K562 (cell line): ENCODE results near the gene DOCK1. TPM values are rescaled to one million over a fixed set of nuclear protein-coding genes. Genes with fewer than 3 reads are reported as not detected.

ENCODE experiments used
- ATAC-seq: fragments of 200-7000 bp; cut with Tn5 transposase; 3 replicates; pipeline ENCODE4 v1.9.1; 2020; ENCODE audit warnings: moderate library complexity
- BruUV-seq: library from RNA; stranded (reverse); fragments of 400-500 nt; replicated peaks from 2 replicates; lab custom pipeline; 2021; lab: Mats Ljungman, UMichigan
- CTCF ChIA-PET: fragments of 300-600 bp; formaldehyde crosslinking; extraction: SDS; loops from one replicate; lab custom pipeline; 2021; ENCODE audit warnings: low intra/inter-chr PET ratio; lab: Yijun Ruan, JAX
- POLR2A ChIA-PET: fragments of 300-600, 350-650 bp; sonication (Branson Sonifier 250); formaldehyde crosslinking; extraction: SDS; loops from one replicate; lab custom pipeline; 2021; ENCODE audit warnings: antibody characterized with exemption, inconsistent platforms; lab: Yijun Ruan, JAX
- DNase-seq, 4 experiments: peaks; one replicate each; pipeline versions ENCODE4 v3.0.0 to v3.0.0-alpha.2; 2011 to 2018; ENCODE audit warnings: low spot score in 3 of 4, mixed read lengths in 3 of 4; ENCODE audit errors: extremely low read depth in 1 of 4
- FAIRE-seq: peaks from 2 replicates; lab custom pipeline; 2011; peaks lifted over from hg19 to GRCh38; lab: Jason Lieb, UNC
- H2AFZ ChIP-seq: 2 replicates; pipeline ENCODE4 v1.6.0; 2011; ENCODE audit warnings: low read depth, low read length, control low read depth, inconsistent platforms
- H3K27ac ChIP-seq: fragments of 200-600 bp; 3 replicates; pipeline ENCODE4 v1.8.0; 2011; ENCODE audit warnings: low read depth, mild to moderate bottlenecking, control low read depth, inconsistent platforms, low read length, moderate library complexity, mixed read lengths; ENCODE audit errors: extremely low read depth
- H3K27me3 ChIP-seq, 2 experiments: fragments of 300-600 bp in 1 of 2; 2 replicates in 1 of 2; 3 replicates in 1 of 2; pipeline versions ENCODE4 v1.6.0 to v1.8.0; 2011; ENCODE audit warnings: inconsistent platforms in 2 of 2, low read length in 2 of 2, mild to moderate bottlenecking in 1 of 2, mixed read lengths in 1 of 2, moderate library complexity in 1 of 2; ENCODE audit not compliant: control insufficient read depth in 2 of 2, insufficient read depth in 2 of 2
- H3K36me3 ChIP-seq: fragments of 300-600 bp; 3 replicates; pipeline ENCODE4 v1.8.0; 2011; ENCODE audit warnings: mild to moderate bottlenecking, low read length, inconsistent platforms; ENCODE audit not compliant: control insufficient read depth, insufficient read depth
- H3K4me1 ChIP-seq, 2 experiments: fragments of 200-600 bp in 1 of 2; replicated peaks in 1 of 2; 2 replicates in 1 of 2; 3 replicates in 1 of 2; pipeline versions ENCODE4 v1.5.1 to v1.8.0; 2011; ENCODE audit warnings: inconsistent platforms in 2 of 2, low read length in 2 of 2, mild to moderate bottlenecking in 1 of 2, mixed read lengths in 1 of 2, moderate library complexity in 1 of 2; ENCODE audit not compliant: control insufficient read depth in 2 of 2, insufficient read depth in 2 of 2
- H3K4me2 ChIP-seq: 2 replicates; pipeline ENCODE4 v1.6.1; 2011; ENCODE audit warnings: low read length, control low read depth, inconsistent platforms, mixed read lengths; ENCODE audit not compliant: insufficient read depth
- H3K4me3 ChIP-seq: fragments of 200-600 bp; sonication (generic), shearing (Covaris generic); 2 replicates; pipeline ENCODE4 v1.5.1; 2016; ENCODE audit warnings: control low read depth, inconsistent platforms
- H3K79me2 ChIP-seq: fragments of 200-600 bp; 3 replicates; pipeline ENCODE4 v1.8.0; 2011; ENCODE audit warnings: low read length, inconsistent platforms; ENCODE audit not compliant: control insufficient read depth, insufficient read depth
- H3K9ac ChIP-seq, 2 experiments: 2 replicates each; pipeline versions ENCODE4 v1.6.0 to v1.6.1; 2011; ENCODE audit warnings: low read depth in 2 of 2, low read length in 2 of 2, control low read depth in 1 of 2, inconsistent platforms in 1 of 2, mild to moderate bottlenecking in 1 of 2, mixed read lengths in 1 of 2; ENCODE audit not compliant: insufficient read depth in 1 of 2
- H3K9me1 ChIP-seq: one replicate; pipeline ENCODE4 v1.6.0; 2011; ENCODE audit warnings: inconsistent platforms, mild to moderate bottlenecking, low read length, moderate library complexity; ENCODE audit not compliant: control insufficient read depth, insufficient read depth
- H3K9me3 ChIP-seq: replicated peaks from 2 replicates; pipeline ENCODE4 v1.5.1; 2011; ENCODE audit warnings: low read depth, low read length, inconsistent platforms; ENCODE audit not compliant: control insufficient read depth, insufficient read depth
- H4K20me1 ChIP-seq: replicated peaks from 2 replicates; pipeline ENCODE4 v1.6.1; 2011; ENCODE audit warnings: low read length, inconsistent platforms, mixed read lengths; ENCODE audit not compliant: control insufficient read depth, insufficient read depth
- ATF1 ChIP-seq, 2 experiments: fragments of 450-650 bp in 1 of 2; IDR thresholded peaks; 2 replicates each; pipeline ENCODE4 v1.6.1; 2016; ENCODE audit warnings: missing compliant biosample characterization in 1 of 2, missing genetic modification characterization in 1 of 2
- CBX3 ChIP-seq, 2 experiments: IDR thresholded peaks; 1 replicate in 1 of 2; 2 replicates in 1 of 2; pipeline ENCODE4 v1.6.1; 2012; ENCODE audit warnings: inconsistent platforms in 2 of 2, low read length in 2 of 2, borderline replicate concordance in 1 of 2, control low read depth in 1 of 2
- CREBBP ChIP-seq: IDR thresholded peaks from one replicate; pipeline ENCODE4 v1.6.1; 2012; ENCODE audit warnings: low read depth, mild to moderate bottlenecking, control low read depth, inconsistent platforms, low read length
- CREM ChIP-seq: IDR thresholded peaks from 2 replicates; pipeline ENCODE4 v1.6.1; 2014; ENCODE audit warnings: antibody characterized with exemption, low read depth
- EP400 ChIP-seq: fragments of 450-650 bp; IDR thresholded peaks from 2 replicates; pipeline ENCODE4 v1.6.1; 2017; ENCODE audit warnings: antibody characterized with exemption, mild to moderate bottlenecking, moderate library complexity
- MTF1 ChIP-seq: fragments of 250-450 bp; sonication (Bioruptor Pico); IDR thresholded peaks from 2 replicates; pipeline ENCODE4 v1.9.0; 2021; ENCODE audit warnings: moderate library complexity, mild to moderate bottlenecking, inconsistent platforms, borderline replicate concordance
- NFXL1 ChIP-seq: fragments of 450-650 bp; formaldehyde crosslinking; IDR thresholded peaks from 2 replicates; pipeline ENCODE4 v1.4.0; 2021; ENCODE audit warnings: mild to moderate bottlenecking
- TRIM28 ChIP-seq: fragments of 450-650 bp; IDR thresholded peaks from 2 replicates; pipeline ENCODE4 v1.6.1; 2017
- ZBTB8A ChIP-seq: fragments of 450-650 bp; IDR thresholded peaks from 2 replicates; pipeline ENCODE4 v1.6.1; 2018; ENCODE audit warnings: mild to moderate bottlenecking, moderate library complexity; ENCODE audit not compliant: partially characterized antibody
- ZC3H11A ChIP-seq: IDR thresholded peaks from 2 replicates; pipeline ENCODE4 v1.6.1; 2012; ENCODE audit warnings: low read depth, low read length, improper control_type of control experiment
- ZC3H4 ChIP-seq: sonication (generic); formaldehyde crosslinking; IDR thresholded peaks from 2 replicates; pipeline ENCODE4 v1.9.0; 2021; ENCODE audit warnings: missing genetic modification reagents, borderline replicate concordance
- WGBS: fragments of 100-300 bp; shearing (Covaris generic); methylation state at CpG from one replicate; pipeline ENCODE4 v1.1.6; 2016; ENCODE audit warnings: low coverage, mixed read lengths; ENCODE audit not compliant: insufficient coverage; ENCODE audit errors: missing lambda C conversion rate; 5-methylcytosine and 5-hydroxymethylcytosine counted together
- in situ Hi-C: fragments of 300-500 bp; cut with MboI; formaldehyde crosslinking; loops from 4 replicates; pipeline ENCODE4 v1.15.0; 2018; ENCODE audit warnings: inconsistent platforms, mixed read lengths
- intact Hi-C: fragments of 100-400 bp; cut with micrococcal nuclease; formaldehyde crosslinking; loops from 2 replicates; pipeline ENCODE4 v1.14.2; 2022
- polyA plus RNA-seq, 8 experiments: library from polyadenylated mRNA; depleted of rRNA in 4 of 8; stranded (reverse) in 5 of 8; unstranded in 3 of 8; fragments of >200 nt; fragmentation: Nextera tagmentation in 2 of 8; fragmentation: Illumina TruSeq in 1 of 8; extraction: Ambion mirVana in 2 of 8; extraction: Trizol in 1 of 8; gene quantifications; 2 replicates each; pipeline versions ENCODE4 v1.2.1 to v1.2.3, GENCODE V29; 2011 to 2014; ENCODE audit warnings: inconsistent platforms in 1 of 8, missing spikeins in 1 of 8
- total RNA-seq, 7 experiments: library from RNA; depleted of rRNA in 6 of 7; stranded (reverse); fragments of >200 nt in 6 of 7; fragmentation: Illumina TruSeq in 2 of 7; extraction: Trizol in 2 of 7; gene quantifications; 2 replicates each; pipeline versions ENCODE4 v1.2.1 to v1.2.3, GENCODE V29; 2011 to 2021; ENCODE audit warnings: low replicate concordance in 1 of 7
- TF ChIP-seq, protein P1 (sequence below): sonication (generic); formaldehyde crosslinking; IDR thresholded peaks from 2 replicates; pipeline ENCODE4 v1.8.1; 2023; ENCODE audit warnings: mild to moderate bottlenecking, missing genetic modification reagents
- TF ChIP-seq, protein P2 (sequence below): fragments of 450-650 bp; formaldehyde crosslinking; conservative IDR thresholded peaks from 2 replicates; pipeline ENCODE4 v1.4.0; 2022; ENCODE audit warnings: mild to moderate bottlenecking, missing genetic modification characterization
- TF ChIP-seq, protein P3 (sequence below): sonication (generic); formaldehyde crosslinking; IDR thresholded peaks from 2 replicates; pipeline ENCODE4 v1.8.1; 2023; ENCODE audit warnings: mild to moderate bottlenecking, missing genetic modification reagents

Gene DOCK1
- total and polyA plus RNA-seq, 9 of the 15 experiments (the other 6 are each of a cell fraction or from before 2014, with no cell fraction given) = 0.31 TPM; not detected in 8

DNA sequence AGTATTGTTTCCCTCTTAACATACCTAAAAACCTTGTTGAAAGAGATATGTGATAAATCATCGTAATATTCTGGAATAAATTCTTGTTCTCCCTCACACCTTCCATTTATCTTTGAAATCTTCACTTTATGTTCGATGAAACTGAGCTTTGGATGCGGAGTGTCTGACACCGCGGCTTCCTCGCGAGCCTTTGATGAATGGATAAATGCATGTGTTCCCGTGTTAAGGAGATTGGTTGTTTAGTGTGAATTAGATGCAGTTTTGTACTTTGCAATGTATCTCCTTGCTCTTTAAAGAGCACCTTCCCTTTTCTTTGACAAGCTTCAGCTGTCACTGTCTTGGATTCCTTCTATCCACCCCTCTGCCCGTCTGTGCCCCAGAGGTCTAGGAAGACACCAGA lies 138.1 kb downstream of the DOCK1 start:
- Histone ChIP-seq H3K9me1 (no peaks in the 10 kb centered on the region), H3K4me1 (no peaks in the 10 kb centered on the region), H3K27me3 (no peaks in the 10 kb centered on the region), H3K9ac (no peak overlapping the region), H3K36me3 (no peaks in the 10 kb centered on the region), H3K9me3 (no peaks in the 10 kb centered on the region), H2AFZ (no peak overlapping the region), H3K27ac (no peak overlapping the region), H3K79me2 (no peaks in the 10 kb centered on the region), H4K20me1 (no peaks in the 10 kb centered on the region), H3K4me2 (no peak overlapping the region), H3K4me3 (no peak overlapping the region)
- ATAC-seq (no peak), DNase-seq (no peak)
- no TSS peak for BruUV-seq
- POLR2A ChIA-PET = no interaction called here
- intact Hi-C loops = no loop called here
- 0% methylated on average over 5 of the region's 9 CpGs for WGBS
- CTCF ChIA-PET = no interaction called here
- TF ChIP-seq, protein P1, sequence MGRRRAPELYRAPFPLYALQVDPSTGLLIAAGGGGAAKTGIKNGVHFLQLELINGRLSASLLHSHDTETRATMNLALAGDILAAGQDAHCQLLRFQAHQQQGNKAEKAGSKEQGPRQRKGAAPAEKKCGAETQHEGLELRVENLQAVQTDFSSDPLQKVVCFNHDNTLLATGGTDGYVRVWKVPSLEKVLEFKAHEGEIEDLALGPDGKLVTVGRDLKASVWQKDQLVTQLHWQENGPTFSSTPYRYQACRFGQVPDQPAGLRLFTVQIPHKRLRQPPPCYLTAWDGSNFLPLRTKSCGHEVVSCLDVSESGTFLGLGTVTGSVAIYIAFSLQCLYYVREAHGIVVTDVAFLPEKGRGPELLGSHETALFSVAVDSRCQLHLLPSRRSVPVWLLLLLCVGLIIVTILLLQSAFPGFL (CRISPR knock-in tag) = no peak
- no peak for TF ChIP-seq CREBBP
- TF ChIP-seq CREM = no peak
- TF ChIP-seq ATF1 (CRISPR knock-in tag; IDR thresholded peaks at IDR 0.05) = no peak
- TF ChIP-seq ATF1 (tag; IDR thresholded peaks at IDR 0.05) = no peak
- TF ChIP-seq ZC3H4 (CRISPR knock-in tag) = no peak
- TF ChIP-seq NFXL1 (CRISPR knock-in tag) = no peak
- TF ChIP-seq, protein P2, sequence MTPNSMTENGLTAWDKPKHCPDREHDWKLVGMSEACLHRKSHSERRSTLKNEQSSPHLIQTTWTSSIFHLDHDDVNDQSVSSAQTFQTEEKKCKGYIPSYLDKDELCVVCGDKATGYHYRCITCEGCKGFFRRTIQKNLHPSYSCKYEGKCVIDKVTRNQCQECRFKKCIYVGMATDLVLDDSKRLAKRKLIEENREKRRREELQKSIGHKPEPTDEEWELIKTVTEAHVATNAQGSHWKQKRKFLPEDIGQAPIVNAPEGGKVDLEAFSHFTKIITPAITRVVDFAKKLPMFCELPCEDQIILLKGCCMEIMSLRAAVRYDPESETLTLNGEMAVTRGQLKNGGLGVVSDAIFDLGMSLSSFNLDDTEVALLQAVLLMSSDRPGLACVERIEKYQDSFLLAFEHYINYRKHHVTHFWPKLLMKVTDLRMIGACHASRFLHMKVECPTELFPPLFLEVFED (CRISPR knock-in tag) = no peak
- no peak for TF ChIP-seq ZBTB8A
- TF ChIP-seq EP400 = no peak
- no peak for TF ChIP-seq MTF1
- TF ChIP-seq CBX3 (IDR thresholded peaks at IDR 0.05; ENCODE audit: borderline replicate concordance in 1 of 2, low read length in 2 of 2) = no peak
- TF ChIP-seq, protein P3, sequence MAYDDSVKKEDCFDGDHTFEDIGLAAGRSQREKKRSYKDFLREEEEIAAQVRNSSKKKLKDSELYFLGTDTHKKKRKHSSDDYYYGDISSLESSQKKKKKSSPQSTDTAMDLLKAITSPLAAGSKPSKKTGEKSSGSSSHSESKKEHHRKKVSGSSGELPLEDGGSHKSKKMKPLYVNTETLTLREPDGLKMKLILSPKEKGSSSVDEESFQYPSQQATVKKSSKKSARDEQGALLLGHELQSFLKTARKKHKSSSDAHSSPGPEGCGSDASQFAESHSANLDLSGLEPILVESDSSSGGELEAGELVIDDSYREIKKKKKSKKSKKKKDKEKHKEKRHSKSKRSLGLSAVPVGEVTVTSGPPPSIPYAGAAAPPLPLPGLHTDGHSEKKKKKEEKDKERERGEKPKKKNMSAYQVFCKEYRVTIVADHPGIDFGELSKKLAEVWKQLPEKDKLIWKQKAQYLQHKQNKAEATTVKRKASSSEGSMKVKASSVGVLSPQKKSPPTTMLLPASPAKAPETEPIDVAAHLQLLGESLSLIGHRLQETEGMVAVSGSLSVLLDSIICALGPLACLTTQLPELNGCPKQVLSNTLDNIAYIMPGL (CRISPR knock-in tag) = no peak
- no peak for TF ChIP-seq TRIM28
- TF ChIP-seq ZC3H11A = no peak
- TF ChIP-seq, all 486 proteins: peak for 0
- no peak for FAIRE-seq
- in situ Hi-C loops = no loop called here
